Stimulated activated CD4-positive, alpha-beta T cell treated with anti-CD3 and anti-CD28 coated beads, Interleukin-4, amount 100 ng/mL, for 4 hours (primary cell): ENCODE results near the gene ADCY5.

Experiments
- DNase-seq, 2 experiments: peaks; one replicate each; pipeline ENCODE4 v3.0.0-alpha.2; 2020

ADCY5 gene

DNA sequence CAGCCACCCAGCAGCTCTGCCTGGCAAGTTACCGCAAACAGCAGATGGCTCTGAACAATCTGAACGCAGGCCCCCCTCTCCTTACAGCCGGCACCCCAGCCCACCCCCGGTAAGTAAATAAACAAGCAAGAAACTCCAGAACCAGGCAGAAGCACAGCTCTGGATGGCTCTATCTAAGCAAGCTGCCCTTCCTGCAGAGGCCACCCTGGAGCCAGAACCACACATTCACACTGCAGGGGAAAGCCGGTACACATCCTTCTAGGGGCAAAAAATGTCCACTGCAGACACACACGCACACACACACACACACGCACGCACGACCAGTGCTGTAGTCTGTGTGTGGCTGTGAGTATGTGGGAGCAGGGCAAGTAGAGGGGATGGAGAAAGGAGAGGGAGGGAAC, 63.9 kb downstream of the ADCY5 start:
- no peak for DNase-seq

- no peak for DNase-seq
These were observed 64.6 kb downstream of the ADCY5 start for GRCh38 chr3:123384256-123384655.

- no peak for DNase-seq
These were observed 65.5 kb downstream of the ADCY5 start for GRCh38 chr3:123383091-123384053.

DNA sequence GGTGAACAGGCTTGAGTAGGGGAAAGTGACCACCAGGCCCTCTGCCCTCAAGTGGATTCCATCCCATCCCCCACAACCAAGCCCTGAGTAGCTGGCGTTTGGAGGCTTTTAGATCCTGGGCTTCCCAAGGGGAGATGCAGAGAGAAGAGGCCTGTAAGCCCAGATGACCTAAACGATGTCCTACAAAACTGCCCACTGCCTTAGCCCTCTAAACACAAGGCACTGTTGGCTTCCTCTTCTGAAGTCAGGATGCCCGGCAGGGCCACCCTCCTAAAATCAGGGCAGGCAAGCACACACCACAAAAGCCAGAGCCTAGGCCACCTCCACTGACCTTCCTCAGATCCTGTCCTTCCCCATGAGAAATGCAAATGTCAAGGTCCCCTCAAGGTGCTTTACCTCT, 68.6 kb downstream of the ADCY5 start:
- no peak for DNase-seq

DNA sequence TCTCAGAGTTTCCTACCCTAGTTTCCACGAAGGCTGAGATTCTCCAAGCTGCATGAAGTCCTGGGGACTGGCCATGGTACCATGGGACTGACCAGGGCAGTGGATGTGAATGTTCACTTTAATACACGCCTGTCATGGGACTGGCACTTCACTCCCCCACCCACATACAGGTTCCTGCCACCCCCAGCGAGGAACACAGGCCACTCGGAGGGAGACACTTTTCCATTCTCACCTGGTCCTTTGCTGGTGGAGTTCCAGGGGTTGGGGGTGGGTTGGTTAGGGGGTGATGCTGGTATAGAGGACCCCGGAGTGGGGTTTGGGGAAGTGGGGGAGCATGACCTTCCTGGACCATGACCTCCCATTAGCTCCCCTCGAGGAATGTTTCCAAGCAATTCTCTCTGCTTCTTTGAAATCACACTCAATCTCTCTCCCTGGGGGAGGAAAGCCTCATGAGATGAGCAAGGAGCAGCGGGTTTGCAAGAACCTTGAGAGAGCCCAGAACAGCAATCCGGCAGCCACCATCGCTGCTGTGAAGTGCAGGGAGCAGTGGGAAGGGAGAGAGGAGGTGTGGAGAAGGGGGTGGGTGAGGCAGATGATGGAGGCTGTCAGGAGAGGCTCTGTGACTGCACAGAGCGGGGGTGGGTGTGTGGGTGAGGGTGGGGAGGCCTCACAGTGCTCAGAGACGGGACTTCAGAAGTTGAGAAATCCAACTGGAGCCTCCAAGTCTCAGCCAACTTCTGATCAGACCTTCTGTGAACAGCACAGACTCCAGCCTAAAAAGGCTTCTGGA, 69.7 kb downstream of the ADCY5 start:
- no peak for DNase-seq

DNA sequence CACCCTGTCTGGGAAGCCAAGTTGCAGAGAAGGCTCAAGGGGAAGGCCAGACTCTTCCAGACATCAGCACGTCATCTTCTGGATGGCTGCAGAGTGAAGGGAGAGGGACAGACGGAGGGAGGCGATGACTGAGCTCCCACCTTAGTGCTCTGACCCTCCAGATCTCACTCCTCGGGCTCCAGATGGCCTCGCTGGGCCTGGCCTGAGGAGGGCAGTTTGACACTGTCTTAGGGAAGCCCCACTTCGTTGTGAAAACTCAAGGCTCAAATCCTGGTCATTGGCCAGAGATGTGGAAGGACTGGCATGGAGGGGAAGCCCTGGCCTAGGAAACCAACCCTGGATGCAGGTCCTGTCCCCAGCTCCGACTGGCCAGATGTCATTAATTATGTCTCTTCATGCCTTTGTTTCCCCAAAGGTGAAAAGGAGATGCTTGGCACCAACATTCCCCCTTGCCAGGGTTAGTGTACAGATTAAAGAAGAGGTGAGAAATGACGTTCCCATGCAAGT, 70.4 kb downstream of the ADCY5 start:
- no peak for DNase-seq

- DNase-seq: no peak
These were observed 71.6 kb downstream of the ADCY5 start for GRCh38 chr3:123377243-123377740.

DNA sequence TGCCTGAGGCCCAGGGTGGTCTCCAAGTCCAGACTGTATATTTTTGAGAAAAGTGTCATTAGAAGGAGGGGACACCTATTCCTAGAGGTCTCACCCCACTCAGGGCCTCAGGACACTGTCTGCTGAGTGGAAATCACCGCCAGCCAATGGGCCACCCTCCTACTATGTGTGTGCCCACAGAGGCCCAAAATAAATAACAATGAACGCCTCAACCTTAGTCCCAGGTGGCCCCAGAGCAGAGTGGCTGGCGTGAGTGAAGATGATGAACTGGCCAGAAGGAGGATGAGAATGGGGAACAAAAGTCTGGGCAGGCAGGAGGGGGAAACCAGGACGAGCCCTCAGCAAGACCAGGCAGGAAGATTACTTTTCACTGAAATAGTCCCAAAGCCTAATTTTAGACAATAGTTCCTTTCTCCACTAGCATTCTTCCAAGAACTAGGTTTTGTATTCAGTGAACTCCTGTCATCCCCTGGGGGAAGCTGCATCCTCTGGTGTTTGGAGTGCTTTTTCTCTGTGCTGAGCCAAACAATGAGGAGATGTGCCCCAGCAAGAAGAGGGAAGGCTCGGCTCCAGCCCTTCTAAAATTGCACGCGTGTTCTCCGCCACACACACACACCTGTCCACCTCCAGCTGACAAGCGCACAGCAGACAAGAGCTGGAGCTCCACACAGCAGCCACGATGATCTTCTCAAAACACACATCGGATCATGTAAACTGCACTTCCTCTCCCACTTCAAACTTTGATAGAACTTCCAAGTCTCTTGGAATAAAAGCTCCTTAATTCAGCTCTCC, 72.2 kb downstream of the ADCY5 start:
- DNase-seq: no peak

DNA sequence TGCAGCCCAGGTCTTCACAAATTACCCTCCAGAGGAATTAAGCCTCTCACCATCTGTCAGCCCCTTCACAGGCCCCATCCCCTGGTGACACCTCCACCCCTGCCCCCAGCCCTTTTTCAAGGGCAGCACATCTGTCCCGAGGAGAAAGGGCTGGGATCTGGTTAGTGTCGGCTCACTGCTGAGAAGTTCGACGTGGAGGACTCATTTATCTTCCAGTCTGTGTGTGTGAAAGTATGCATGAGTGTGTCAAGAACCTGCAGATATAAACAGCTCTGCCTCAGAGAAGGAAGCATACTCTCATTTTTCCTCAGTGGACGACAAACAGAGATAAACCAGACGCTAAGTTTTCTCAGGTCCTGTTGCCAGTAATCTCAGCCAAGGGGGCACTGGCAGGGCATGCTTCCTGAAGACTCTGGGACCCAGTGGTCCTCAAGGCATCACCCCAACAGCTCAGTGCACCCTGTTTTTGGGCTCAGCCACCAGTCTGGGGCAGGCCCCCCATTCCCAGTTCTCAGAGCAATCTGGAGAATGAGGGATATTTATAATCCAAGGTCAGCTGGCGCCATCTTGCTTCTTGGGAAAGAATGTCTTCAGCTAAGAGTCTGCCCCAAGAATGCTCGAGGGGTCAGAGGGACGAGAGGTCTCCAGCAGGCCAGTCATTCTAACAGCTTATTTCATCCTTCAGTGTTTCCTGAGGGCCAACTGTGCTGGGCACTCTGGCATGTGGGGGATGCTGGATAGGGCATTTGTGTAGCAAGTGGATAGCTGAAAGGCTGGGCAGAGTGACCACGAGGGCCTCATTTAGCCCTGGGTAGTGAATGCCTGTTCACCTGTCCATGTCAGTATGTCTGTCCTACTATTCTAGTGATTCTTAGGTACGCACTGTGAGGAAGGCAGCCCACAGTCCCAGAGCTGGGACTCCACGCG, 73.6 kb downstream of the ADCY5 start:
- DNase-seq: no peak

DNA sequence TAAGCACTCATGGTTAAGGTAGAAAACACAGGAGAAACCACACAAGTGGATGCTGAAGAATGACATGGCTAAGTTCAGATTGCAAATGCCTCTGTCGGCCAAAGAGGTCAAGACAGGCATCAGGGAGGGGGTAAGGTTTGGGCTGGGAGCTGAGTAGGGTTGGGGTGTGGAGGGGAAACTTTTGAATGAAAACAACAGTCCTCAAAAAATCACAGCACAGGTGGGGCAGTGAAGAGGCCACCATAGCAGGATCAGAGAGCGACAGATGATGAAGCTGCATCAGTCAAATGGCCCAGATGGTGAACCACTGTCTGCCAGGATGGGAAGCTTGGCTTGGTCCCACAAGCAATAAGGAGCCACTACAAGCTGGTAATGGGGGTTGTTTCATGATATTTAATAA, 74.9 kb downstream of the ADCY5 start:
- no peak for DNase-seq

GRCh38 chr3:123373474-123373987, 75.4 kb downstream of the ADCY5 start:
- DNase-seq: no peak

GRCh38 chr3:123372686-123373473, 76.0 kb downstream of the ADCY5 start:
- no peak for DNase-seq

DNA sequence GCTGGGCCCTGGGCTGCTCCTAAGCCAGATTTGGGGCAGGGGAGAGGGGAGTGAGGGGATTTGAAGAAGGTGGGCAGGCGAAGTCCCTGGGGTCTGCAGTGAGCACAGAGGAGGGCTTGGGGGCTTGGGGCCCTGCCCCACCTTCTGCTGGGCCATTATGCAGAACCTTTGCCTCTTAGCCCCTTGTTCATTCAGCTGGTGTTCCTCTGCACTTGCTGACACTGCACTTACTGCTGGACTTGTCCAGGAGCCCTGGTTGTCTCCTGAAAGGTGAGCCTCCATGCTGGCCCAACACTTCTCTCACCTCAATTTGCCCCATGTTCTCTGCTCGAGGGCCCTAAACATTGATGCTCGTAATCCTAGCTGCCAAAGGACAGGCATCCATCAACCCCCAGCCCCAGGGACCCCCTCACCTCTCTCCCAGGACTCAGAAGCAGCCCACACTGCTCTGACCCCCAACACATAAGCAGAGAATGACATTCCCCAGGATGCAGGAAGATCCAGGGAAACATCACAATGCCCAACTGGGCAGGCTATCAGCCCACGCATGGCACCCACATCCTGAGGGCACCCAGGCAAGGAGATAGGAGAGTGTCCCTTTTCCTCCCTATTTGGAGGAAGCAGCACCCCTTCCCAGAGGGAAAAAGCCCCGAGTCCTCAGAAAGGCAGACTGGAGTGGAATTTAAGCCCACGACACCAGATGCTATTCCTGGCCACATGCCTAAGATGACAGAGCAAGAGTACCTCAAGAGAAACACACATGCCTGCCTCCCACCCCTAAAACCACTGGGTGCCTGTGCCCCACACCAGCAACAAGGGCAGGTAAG, 76.8 kb downstream of the ADCY5 start:
- no peak for DNase-seq

DNA sequence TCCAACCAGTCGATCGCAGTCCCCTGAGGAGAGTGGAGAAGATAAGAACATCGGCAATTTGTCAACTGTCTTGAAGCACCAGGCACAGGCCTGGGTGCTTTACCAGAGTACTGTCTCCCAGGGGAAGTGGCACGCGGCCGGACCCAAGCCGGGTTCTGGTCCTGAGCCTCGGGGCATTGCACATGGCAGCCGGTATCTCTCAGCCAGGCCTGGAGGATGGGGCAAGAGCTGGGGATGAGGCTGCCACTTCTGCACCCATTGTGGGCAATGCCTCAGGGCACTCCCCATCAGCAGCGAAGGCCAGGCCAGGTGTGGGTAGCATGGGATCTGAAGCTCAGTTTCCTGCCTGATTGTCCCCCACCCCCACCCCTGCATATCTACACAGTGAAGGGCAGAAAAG, 77.5 kb downstream of the ADCY5 start:
- DNase-seq: no peak

- no peak for DNase-seq
These were observed 78.1 kb downstream of the ADCY5 start for GRCh38 chr3:123370819-123371218.

- no peak for DNase-seq
These were observed 79.8 kb downstream of the ADCY5 start for GRCh38 chr3:123369085-123369484.

DNA sequence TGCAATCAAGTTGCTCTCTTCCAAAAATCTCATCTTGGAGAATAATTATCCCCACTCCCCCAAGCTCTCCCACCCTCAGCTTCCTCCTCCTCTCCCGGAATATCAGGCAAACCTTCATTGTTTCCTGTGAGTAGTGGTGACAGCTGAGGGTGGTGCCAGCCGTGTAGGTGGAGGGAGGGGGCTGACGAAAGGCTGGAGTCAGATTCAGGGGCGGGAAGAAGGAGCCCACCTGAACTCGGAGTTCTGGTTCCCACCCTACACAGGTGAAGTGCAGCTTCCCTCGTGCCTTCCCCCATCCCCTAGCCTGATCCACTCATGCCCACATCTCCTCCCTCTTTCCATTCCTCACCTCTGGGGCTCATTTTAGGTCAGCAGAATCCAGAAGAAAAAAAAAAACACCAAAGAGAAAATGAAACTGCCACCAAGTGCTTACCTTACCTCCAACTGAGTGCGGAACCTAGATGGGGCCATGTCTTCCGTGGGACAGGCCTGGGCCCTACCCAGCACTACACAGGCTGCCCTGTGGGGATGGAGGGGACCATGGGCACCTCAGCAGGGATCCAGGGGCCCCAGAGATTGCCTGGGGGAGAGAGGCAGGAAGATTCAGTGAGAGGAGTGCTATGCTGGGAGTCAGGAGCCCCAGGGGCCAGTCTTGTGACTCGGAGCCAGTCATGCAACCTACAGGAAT, 81.3 kb downstream of the ADCY5 start:
- DNase-seq: no peak

DNA sequence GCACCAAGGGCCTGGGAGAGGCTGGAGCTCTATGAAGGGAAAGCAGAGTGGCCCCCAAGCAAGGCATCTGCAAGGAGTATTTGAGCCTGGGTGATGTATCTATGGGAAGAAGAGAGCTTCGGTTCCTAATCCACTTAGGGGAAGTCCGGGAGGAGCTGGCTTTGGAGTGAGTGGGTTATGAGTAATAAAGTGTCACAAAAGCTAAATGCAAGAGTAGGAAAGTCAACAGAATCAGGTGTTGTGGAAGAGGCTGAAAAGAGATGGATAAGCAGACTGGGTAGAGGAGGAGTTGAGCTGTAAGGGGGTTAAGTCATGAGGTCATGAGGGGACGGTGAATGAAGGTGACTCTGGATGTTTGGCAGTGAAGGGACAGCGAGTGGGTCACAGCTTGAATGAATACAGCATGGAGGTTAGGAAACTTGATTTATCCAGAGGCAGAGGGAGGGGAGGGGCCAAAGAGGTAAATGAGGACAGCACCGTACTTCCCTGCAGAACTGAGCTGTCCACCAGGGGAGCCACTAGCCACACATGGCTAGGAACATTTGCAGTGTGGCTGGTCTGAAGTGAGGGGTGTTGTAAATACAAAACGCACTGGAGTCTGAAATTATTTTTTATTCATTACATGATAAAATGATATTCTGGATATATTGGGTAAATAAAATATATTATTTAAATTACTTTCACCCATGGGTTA, 83.3 kb downstream of the ADCY5 start:
- DNase-seq: no peak
